ENCODE results near the gene BCAS3.

- TF ChIP-seq RAD21 (conservative IDR thresholded peaks at IDR 0.05) (no peak), REST (IDR thresholded peaks at IDR 0.05; ENCODE audit: borderline replicate concordance) (no peak), CTCF (IDR thresholded peaks at IDR 0.05; ENCODE audit: poor library complexity, severe bottlenecking) (no peak), EP300 (conservative IDR thresholded peaks at IDR 0.05; ENCODE audit: poor library complexity, severe bottlenecking) (no peak), TAF1 (IDR thresholded peaks at IDR 0.05; ENCODE audit: low read depth) (no peak), POLR2AphosphoS5 (IDR thresholded peaks at IDR 0.05) (no peak), EZH2 (IDR thresholded peaks at IDR 0.05; ENCODE audit: borderline replicate concordance, insufficient read depth, low read length, poor library complexity, severe bottlenecking) (no peak), MXI1 (conservative IDR thresholded peaks at IDR 0.05; ENCODE audit: poor library complexity, severe bottlenecking) (no peak), SMC3 (conservative IDR thresholded peaks at IDR 0.05; ENCODE audit: poor library complexity) (no peak)
Measured at GRCh38 chr17:60832631-60833030, 155.0 kb downstream of the BCAS3 start.
